ENCODE data around the gene DENND1A. TPM values are rescaled to one million over a fixed set of nuclear protein-coding genes. Genes with fewer than 3 reads are reported as not detected.

Gene DENND1A
- total and polyA plus RNA-seq, 4 donors, result 7.9 to 22.0 (median 13.9) TPM

- Histone ChIP-seq H3K4me3 (ENCODE audit: low read depth in 1 of 3, low read length in 3 of 3) (no peak overlapping the region), H3K4me1 (ENCODE audit: control insufficient read depth in 4 of 4, insufficient read depth in 4 of 4, low read length in 3 of 4) (no peaks in the 10 kb centered on the region), H3K9ac (ENCODE audit: low read depth in 1 of 2, low read length in 2 of 2) (no peak overlapping the region), H3K27ac (ENCODE audit: low read depth in 1 of 2, low read length in 2 of 2) (no peak overlapping the region), H3K36me3 (ENCODE audit: control insufficient read depth in 4 of 4, insufficient read depth in 3 of 4, low read depth in 1 of 4, low read length in 3 of 4) (peaks cover 0 to 11% (median 4%) of the 10 kb centered on the region in 4 donors), H3K9me3 (ENCODE audit: control insufficient read depth in 4 of 4, low read length in 3 of 4) (no peaks in the 10 kb centered on the region), H3K27me3 (ENCODE audit: control insufficient read depth in 4 of 4, insufficient read depth in 4 of 4, low read length in 3 of 4) (no peaks in the 10 kb centered on the region)
- TF ChIP-seq YY1 (IDR thresholded peaks at IDR 0.05), result no peak
- no peak for TF ChIP-seq HNF4A (conservative IDR thresholded peaks at IDR 0.05)
- TF ChIP-seq FOXA1 (IDR thresholded peaks at IDR 0.05), result no peak
- no peak for TF ChIP-seq ATF3 (IDR thresholded peaks at IDR 0.05)
- TF ChIP-seq TAF1 (conservative IDR thresholded peaks at IDR 0.05), result no peak
- TF ChIP-seq EGR1 (IDR thresholded peaks at IDR 0.05; ENCODE audit: low read depth in 2 of 2), result no peak
- TF ChIP-seq NR2F2 (IDR thresholded peaks at IDR 0.05), result no peak
- no peak for TF ChIP-seq REST (IDR thresholded peaks at IDR 0.05)
- no peak for TF ChIP-seq MAX (IDR thresholded peaks at IDR 0.05)
- TF ChIP-seq SP1 (IDR thresholded peaks at IDR 0.05), result no peak
- TF ChIP-seq CTCF (IDR thresholded peaks at IDR 0.05; ENCODE audit: low read depth, low read length, missing input control), result no peak
- no peak for TF ChIP-seq RXRA (IDR thresholded peaks at IDR 0.05)
- TF ChIP-seq HNF4G (IDR thresholded peaks at IDR 0.05), result no peak
- TF ChIP-seq FOXA2 (IDR thresholded peaks at IDR 0.05), result no peak
- no peak for DNase-seq (ENCODE audit: low spot score)
- WGBS, result 82% methylated on average over 2 of the region's 2 CpGs
Observed at GRCh38 chr9:123426406-123426805, 503.5 kb downstream of the DENND1A start.

GRCh38 chr9:123425836-123426365, 504.0 kb downstream of the DENND1A start:
- Histone ChIP-seq H3K4me3 (ENCODE audit: low read depth in 1 of 3, low read length in 3 of 3) (no peak overlapping the region), H3K27ac (ENCODE audit: low read depth in 1 of 2, low read length in 2 of 2) (no peak overlapping the region), H3K9me3 (ENCODE audit: control insufficient read depth in 4 of 4, low read length in 3 of 4) (no peaks in the 10 kb centered on the region), H3K4me1 (ENCODE audit: control insufficient read depth in 4 of 4, insufficient read depth in 4 of 4, low read length in 3 of 4) (no peaks in the 10 kb centered on the region), H3K9ac (ENCODE audit: low read depth in 1 of 2, low read length in 2 of 2) (no peak overlapping the region), H3K36me3 (ENCODE audit: control insufficient read depth in 4 of 4, insufficient read depth in 3 of 4, low read depth in 1 of 4, low read length in 3 of 4) (peaks cover 0 to 11% (median 4%) of the 10 kb centered on the region in 4 donors), H3K27me3 (ENCODE audit: control insufficient read depth in 4 of 4, insufficient read depth in 4 of 4, low read length in 3 of 4) (no peaks in the 10 kb centered on the region)
- 97% methylated on average over 6 of the region's 6 CpGs for WGBS
- no peak for DNase-seq (ENCODE audit: low spot score)
- TF ChIP-seq YY1 (IDR thresholded peaks at IDR 0.05), result no peak
- no peak for TF ChIP-seq RAD21 (IDR thresholded peaks at IDR 0.05)
- TF ChIP-seq FOXA2 (IDR thresholded peaks at IDR 0.05), result no peak
- no peak for TF ChIP-seq GABPA (IDR thresholded peaks at IDR 0.05 in 1 of 2, conservative IDR thresholded peaks at IDR 0.05 in 1 of 2)
- TF ChIP-seq FOXA1 (IDR thresholded peaks at IDR 0.05), result no peak
- TF ChIP-seq TAF1 (conservative IDR thresholded peaks at IDR 0.05), result no peak
- no peak for TF ChIP-seq ATF3 (IDR thresholded peaks at IDR 0.05)
- TF ChIP-seq ZBTB33 (IDR thresholded peaks at IDR 0.05), result no peak
- no peak for TF ChIP-seq CTCF (IDR thresholded peaks at IDR 0.05; ENCODE audit: low read depth, low read length, missing input control)
- no peak for TF ChIP-seq HNF4G (IDR thresholded peaks at IDR 0.05)
- TF ChIP-seq JUND (IDR thresholded peaks at IDR 0.05), result no peak
- TF ChIP-seq HNF4A (conservative IDR thresholded peaks at IDR 0.05), result no peak
- TF ChIP-seq EGR1 (IDR thresholded peaks at IDR 0.05; ENCODE audit: low read depth in 2 of 2), result no peak
